HL-60 (cell line): Measurements from ENCODE around the gene GPHB5.

Experiments used
- DNase-seq, 2 experiments: peaks; one replicate each; pipeline ENCODE4 v3.0.0-alpha.2; 2010 to 2020; ENCODE audit warnings: low read depth in 1 of 2, low spot score in 1 of 2
- H3K27ac ChIP-seq: fragments of 250-450 bp; sonication (Bioruptor Pico); replicated peaks from 2 replicates; pipeline ENCODE4 v1.5.1; 2020; ENCODE audit warnings: mild to moderate bottlenecking, moderate library complexity
- H3K27me3 ChIP-seq: fragments of 250-450 bp; sonication (Bioruptor Pico); 2 replicates; pipeline ENCODE4 v1.5.1; 2021; ENCODE audit warnings: mild to moderate bottlenecking, moderate library complexity; ENCODE audit not compliant: insufficient read depth, poor library complexity, severe bottlenecking
- H3K4me3 ChIP-seq: replicated peaks from 2 replicates; pipeline ENCODE4 v1.5.1; 2011; ENCODE audit warnings: mild to moderate bottlenecking, control low read depth, low read length; ENCODE audit not compliant: insufficient read depth
- GABPA ChIP-seq: IDR thresholded peaks from 2 replicates; pipeline ENCODE4 v1.6.1; 2012; ENCODE audit warnings: low read depth
- POLR2AphosphoS5 ChIP-seq: IDR thresholded peaks from 2 replicates; pipeline ENCODE4 v1.6.1; 2012; ENCODE audit warnings: low read depth
- SPI1 ChIP-seq: IDR thresholded peaks from 2 replicates; pipeline ENCODE4 v1.6.1; 2012; ENCODE audit warnings: low read depth, mild to moderate bottlenecking, borderline replicate concordance
- TF ChIP-seq, protein P1 (sequence below): IDR thresholded peaks from 2 replicates; pipeline ENCODE4 v1.6.1; 2012; ENCODE audit warnings: low read depth; ENCODE audit not compliant: insufficient replicate concordance
- TF ChIP-seq, protein P2 (sequence below): IDR thresholded peaks from one replicate; pipeline ENCODE4 v1.5.1; 2011; ENCODE audit warnings: low read length, control low read depth, inconsistent platforms; ENCODE audit not compliant: insufficient read depth

The GPHB5 gene

DNA sequence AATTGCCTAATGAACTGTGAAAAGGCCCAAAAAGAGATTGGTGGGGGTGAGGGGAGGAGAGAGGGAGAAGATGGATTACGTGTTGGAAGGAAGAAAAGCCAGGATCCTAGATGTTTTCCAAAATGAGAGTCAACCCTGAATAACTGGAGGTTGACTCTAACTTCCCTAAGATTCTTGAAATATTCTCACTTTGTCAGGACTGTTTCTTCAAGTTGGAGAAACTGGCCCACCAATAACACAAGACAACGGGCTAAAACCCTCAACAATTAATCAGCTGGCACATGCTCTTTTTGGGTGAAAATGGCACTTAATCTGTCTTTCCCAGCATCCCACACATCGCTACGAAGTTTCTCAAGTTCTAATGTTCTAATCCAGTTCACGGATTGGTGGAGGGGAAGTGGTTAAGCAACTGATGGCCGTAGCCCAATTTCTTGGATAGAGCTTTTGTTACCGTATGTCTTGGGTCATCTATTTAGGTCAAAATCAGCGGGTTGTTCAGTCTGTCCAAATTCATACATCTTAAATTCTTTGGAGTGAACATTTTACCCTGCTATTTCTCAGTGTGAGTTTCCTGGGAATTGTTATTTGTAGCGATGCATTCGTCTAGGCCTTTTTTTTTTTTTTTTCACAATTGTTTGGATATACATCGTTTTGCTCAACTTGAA is 49.0 kb downstream of the GPHB5 start:
- no peak overlapping the region for H3K4me3 ChIP-seq
- no peak overlapping the region for H3K27ac ChIP-seq
- TF ChIP-seq, protein P1, sequence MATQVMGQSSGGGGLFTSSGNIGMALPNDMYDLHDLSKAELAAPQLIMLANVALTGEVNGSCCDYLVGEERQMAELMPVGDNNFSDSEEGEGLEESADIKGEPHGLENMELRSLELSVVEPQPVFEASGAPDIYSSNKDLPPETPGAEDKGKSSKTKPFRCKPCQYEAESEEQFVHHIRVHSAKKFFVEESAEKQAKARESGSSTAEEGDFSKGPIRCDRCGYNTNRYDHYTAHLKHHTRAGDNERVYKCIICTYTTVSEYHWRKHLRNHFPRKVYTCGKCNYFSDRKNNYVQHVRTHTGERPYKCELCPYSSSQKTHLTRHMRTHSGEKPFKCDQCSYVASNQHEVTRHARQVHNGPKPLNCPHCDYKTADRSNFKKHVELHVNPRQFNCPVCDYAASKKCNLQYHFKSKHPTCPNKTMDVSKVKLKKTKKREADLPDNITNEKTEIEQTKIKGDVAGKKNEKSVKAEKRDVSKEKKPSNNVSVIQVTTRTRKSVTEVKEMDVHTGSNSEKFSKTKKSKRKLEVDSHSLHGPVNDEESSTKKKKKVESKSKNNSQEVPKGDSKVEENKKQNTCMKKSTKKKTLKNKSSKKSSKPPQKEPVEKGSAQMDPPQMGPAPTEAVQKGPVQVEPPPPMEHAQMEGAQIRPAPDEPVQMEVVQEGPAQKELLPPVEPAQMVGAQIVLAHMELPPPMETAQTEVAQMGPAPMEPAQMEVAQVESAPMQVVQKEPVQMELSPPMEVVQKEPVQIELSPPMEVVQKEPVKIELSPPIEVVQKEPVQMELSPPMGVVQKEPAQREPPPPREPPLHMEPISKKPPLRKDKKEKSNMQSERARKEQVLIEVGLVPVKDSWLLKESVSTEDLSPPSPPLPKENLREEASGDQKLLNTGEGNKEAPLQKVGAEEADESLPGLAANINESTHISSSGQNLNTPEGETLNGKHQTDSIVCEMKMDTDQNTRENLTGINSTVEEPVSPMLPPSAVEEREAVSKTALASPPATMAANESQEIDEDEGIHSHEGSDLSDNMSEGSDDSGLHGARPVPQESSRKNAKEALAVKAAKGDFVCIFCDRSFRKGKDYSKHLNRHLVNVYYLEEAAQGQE = no peak
- TF ChIP-seq GABPA (no peak), SPI1 (no peak), POLR2AphosphoS5 (no peak)
- TF ChIP-seq, protein P2, sequence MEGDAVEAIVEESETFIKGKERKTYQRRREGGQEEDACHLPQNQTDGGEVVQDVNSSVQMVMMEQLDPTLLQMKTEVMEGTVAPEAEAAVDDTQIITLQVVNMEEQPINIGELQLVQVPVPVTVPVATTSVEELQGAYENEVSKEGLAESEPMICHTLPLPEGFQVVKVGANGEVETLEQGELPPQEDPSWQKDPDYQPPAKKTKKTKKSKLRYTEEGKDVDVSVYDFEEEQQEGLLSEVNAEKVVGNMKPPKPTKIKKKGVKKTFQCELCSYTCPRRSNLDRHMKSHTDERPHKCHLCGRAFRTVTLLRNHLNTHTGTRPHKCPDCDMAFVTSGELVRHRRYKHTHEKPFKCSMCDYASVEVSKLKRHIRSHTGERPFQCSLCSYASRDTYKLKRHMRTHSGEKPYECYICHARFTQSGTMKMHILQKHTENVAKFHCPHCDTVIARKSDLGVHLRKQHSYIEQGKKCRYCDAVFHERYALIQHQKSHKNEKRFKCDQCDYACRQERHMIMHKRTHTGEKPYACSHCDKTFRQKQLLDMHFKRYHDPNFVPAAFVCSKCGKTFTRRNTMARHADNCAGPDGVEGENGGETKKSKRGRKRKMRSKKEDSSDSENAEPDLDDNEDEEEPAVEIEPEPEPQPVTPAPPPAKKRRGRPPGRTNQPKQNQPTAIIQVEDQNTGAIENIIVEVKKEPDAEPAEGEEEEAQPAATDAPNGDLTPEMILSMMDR = no peak
- no peaks in the 10 kb centered on the region for H3K27me3 ChIP-seq
- no peak for DNase-seq

DNA sequence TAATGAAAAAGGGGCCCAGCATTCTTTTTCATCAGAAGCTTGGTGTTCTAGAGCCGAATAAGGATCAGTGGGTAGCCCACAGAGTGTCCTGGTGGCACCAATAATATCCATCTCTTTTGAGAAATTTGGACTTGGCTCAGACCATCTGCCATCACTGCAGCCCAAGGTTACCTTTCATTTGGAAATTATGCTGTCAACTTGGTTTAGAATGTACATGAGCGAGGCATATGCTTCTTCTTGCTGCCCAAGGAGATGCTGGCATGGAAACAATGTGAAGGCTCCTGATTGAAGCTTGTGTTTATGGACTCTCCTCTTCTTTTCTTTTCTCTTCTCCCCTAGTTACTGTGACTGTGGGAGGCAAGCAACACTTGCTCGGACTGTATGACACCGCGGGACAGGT is 50.0 kb downstream of the GPHB5 start:
- no peak for DNase-seq
- no peak for TF ChIP-seq POLR2AphosphoS5
- TF ChIP-seq, protein P1 = no peak
- no peak for TF ChIP-seq SPI1
- TF ChIP-seq, protein P2 = no peak
- no peak for TF ChIP-seq GABPA
- H3K27me3 ChIP-seq = no peaks in the 10 kb centered on the region
- no peak overlapping the region for H3K27ac ChIP-seq
- H3K4me3 ChIP-seq = no peak overlapping the region

DNA sequence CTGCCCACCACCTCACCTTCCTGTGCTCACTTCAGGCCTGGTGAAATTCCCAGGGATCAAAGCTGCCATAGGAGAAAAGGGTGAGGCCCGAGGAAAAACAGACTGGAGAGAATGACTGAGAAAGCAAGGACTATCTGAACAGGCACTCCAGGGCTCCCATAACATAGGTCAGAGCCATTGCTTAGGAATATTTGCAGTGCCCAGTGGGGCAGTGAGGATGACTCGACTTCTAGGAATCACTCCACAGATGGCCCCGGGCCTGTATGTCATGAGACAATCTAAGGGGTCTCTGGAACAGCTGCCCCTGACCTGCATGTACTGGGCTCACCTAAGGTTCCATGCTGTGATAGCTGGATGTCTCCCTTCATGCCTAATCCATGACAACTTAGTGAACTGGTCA is 51.6 kb downstream of the GPHB5 start:
- no peak for DNase-seq
- Histone ChIP-seq H3K4me3 (no peak overlapping the region), H3K27ac (no peak overlapping the region), H3K27me3 (no peaks in the 10 kb centered on the region)
- TF ChIP-seq, protein P1 = no peak
- TF ChIP-seq GABPA (no peak), POLR2AphosphoS5 (no peak), SPI1 (no peak)
- TF ChIP-seq, protein P2 = no peak
